Stimulated activated CD8-positive, alpha-beta memory T cell treated with anti-CD3 and anti-CD28 coated beads, Interleukin-7, amount 100 ng/mL, for 24 hours (primary cell): ENCODE measurements around the gene AGPAT2.

Experiments used
- DNase-seq: peaks from one replicate; pipeline ENCODE4 v3.0.0-alpha.2; 2020; ENCODE audit warnings: low read depth

The AGPAT2 gene

DNA sequence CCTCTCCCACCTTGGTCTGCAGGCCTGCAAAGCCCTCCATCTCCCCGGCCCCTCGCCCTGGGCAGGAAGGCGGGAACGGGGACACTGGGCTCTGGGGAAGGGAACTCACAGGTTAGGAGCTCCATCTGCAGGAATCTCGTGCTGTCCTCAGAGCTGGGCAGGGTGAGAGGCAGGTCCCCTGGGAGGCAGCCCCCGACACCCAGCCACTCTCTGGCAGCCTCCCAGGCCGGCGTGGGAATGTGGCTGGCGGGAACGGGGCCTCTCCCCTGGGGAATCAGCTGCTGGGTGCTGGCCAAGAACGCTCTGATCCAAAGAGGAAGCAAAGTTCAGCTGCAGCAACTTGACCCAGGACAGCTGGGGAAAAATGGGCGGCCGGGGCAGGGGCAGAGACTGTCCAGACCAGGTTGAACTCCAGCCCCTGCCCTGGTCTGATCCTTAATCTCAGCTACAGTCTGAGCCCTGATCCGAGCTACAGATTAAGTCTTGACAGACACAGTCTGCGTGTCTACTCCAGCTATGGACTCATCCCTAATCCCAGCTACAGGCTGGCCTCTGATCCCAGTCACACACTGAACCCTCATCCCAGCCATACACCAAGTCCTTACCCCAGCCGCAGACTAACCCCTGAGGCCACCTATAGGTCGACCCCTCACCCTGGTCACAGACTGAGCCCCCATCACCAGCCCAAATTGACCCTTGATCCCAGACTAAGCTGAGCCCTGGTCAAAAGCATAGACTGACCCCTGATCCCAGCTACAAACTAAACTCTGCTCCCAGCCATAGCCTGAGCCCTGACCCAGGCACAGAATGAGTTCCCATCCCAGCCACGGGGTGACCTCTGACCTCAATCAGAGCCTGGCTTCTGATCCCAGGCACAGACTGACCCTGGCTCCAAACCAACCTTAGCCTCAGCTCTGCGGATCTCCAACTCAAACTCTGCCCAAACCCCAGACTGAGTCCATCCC is 61.9 kb downstream of the AGPAT2 start:
- no peak for DNase-seq

DNA sequence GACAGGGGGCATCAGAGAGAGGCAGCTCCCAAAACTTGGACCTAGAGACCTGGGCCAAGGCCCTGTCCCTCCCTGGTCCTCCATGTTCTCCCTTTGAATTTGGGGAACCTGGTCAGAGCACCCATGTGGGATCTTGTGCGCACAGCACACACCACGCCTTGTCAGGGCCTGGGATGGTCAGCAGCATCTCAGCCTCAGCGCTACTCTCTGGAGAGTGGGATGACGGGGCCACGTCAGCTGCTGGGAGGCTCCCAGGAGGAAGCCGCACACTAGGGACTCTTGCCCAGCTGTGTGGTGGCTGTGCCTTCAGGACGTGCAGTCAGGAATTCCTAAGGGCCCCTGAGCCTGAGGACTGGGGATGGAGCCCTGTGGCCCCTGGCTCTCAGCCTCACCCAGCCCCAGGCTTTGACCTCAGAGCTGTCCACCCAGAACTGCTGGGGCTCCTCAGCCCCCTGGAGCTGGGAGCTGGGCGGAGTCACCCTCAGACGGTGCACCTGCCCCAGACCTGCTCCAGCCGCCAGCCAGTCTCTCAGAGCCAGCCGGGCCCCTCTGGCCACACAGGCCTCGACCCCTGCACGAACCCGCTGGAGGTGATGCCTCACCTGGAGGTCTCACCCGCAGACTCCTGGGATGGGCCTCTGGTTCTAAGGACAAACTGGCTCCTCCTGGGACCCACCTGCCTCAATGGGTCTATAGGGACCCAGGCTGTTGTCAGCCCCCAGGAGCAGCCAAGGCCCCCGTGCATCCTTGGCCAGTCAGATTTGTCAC is 62.9 kb downstream of the AGPAT2 start:
- no peak for DNase-seq

DNA sequence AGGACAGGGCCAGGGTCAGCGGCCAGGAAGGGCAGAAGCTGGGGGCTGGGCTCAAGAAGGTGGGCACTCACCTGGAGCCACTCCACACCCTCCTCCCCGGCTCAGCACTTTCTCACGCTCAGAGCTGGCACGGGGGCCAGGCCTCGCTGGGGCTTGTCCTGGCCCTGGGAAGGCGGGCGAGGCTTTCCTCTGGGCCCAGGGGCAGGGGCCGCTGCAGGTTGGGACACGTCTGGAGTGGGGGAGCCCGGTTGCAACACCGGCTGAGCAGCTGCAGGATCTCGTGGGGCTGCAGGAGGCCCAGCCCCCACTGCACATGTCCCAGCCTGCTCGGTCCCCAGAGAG is 63.4 kb downstream of the AGPAT2 start:
- DNase-seq = no peak
